Frontal cortex (tissue), 4 donors: ENCODE measurements around the gene LAMA4. TPM values are rescaled to one million over a fixed set of nuclear protein-coding genes. Genes with fewer than 3 reads are reported as not detected.

Source experiments
- DNase-seq, 2 donors: peaks; one replicate each; pipeline ENCODE4 v3.0.0; 2012; ENCODE audit warnings: low spot score in 2 of 2
- FAIRE-seq: peaks from 2 replicates; lab custom pipeline; 2012; peaks lifted over from hg19 to GRCh38; lab: Jason Lieb, UNC
- total RNA-seq: library from RNA; depleted of rRNA; stranded (reverse); fragments of >200 nt; gene quantifications from one replicate; pipeline ENCODE4 v1.2.3, GENCODE V29; 2014
- donor health status: control.
- donor health status: control.
- donor health status: control.

The LAMA4 gene
- total RNA-seq, 1 donor from 2014 or later, result 24.1 TPM

- no peak for FAIRE-seq
Observed at GRCh38 chr6:112281821-112282615, 27.7 kb upstream of the LAMA4 start.

DNA sequence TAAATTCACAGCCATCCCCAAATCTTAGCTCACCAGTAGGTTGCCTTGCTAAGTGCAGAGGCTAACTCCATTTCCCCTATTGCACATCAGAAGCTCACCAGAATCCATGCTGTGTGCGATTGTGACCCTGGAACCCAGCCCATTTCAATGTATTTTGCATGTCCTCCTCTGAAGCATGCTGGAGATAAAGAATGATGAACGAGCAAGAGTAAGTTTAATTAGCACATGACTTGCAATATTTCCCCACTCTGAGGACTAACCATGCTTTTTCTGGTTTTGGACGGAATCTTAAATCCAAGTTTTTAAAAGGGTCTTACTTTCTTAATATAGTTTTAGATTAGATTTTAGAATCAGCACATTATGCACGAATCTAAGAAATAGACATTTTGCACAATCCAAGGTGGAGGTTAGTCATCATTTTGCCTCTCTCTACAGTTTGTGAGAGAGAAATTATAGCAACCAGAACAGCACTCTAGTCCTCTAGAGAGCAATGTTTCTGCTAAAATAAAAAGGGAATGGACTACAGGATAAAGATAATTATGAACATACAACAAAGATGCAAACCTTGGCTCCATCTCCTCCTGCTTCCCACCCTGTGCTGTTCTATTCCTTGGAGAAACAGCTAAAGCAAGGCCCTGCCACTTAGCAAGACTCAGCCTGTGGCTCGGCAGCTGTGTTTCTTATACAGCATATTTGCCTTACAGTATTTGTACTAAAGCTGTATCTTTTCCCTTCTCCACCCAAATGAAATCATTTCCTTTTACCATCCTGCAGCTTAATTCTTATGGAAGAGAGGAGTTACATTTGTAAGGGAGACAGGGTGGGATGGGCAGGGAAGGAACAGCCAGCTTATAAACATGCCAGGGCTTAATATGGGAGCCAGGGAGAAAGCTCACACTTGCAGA lies 24.9 kb upstream of the LAMA4 start:
- DNase-seq (no peak), FAIRE-seq (no peak)

More at GRCh38 chr6:112281821-112282615, 27.7 kb upstream of the LAMA4 start:
- no peak for DNase-seq

DNA sequence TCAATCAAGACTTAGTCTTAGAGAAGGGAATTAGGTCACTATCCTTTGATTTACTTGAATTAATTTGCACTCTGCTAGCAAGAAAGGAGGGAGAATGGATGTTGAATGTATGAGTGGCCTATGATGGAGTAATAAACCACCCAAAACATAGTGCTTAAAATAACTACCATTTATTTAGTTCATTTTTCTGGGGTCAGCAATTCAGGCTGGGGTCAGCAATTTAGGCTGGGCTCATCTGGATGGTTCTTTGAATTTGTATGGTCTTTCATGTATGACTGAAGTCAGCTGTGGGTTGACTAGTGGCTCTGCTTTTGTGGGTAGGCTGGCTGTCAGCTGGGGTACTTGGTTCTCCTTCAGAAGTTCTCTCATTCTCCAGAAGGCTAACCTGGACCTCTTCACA lies 21.0 kb upstream of the LAMA4 start:
- FAIRE-seq, result no peak

GRCh38 chr6:112274774-112275173 lies 20.4 kb upstream of the LAMA4 start:
- no peak for DNase-seq
- FAIRE-seq, result no peak

More for the DNA sequence above, 21.0 kb upstream of the LAMA4 start:
- no peak for DNase-seq

- FAIRE-seq (no peak), DNase-seq (no peak)
Observed at GRCh38 chr6:112272799-112273198, 18.4 kb upstream of the LAMA4 start.

DNA sequence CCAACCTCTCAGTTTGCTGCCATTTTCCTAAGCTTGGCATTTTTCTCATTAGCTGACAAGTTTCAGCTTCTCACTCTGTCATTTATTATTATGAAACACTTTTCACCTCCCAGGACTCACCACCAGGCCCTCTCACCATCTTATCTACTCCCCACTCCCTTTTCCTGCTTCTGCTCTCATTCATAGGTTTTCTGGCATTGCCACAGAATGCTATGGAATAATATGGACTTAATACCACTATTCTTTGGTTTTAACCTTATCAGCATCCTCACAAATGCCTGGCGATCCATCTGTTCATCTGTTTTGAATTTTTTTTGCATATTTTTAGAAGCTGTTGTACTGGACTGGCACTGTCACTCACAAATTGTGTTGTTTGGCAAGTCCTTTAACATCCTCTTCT lies 16.4 kb upstream of the LAMA4 start:
- DNase-seq, result no peak
- no peak for FAIRE-seq

- FAIRE-seq, result no peak
Observed at GRCh38 chr6:112269979-112270566, 15.7 kb upstream of the LAMA4 start.

DNA sequence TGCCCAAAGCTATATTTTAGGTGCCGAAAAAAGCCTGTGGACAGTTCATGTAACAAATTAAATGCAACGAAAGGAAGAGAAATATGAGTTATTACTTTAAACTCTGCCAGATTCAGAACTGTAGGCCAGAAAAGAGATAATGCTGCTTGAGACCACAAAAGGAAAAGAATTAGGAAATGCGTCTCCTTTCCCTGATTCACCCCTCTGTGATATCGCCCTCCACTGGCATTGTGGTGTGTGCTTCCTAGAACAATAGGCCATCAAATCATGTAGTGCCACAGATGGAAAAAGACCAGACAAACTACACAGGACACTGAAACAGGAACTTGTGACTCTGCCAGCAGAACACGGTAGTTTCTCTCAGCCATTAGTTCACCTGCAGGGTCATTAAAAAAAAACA lies 14.7 kb upstream of the LAMA4 start:
- FAIRE-seq, result no peak
- DNase-seq, result no peak

More at GRCh38 chr6:112269979-112270566, 15.7 kb upstream of the LAMA4 start:
- DNase-seq, result no peak

- FAIRE-seq (no peak), DNase-seq (no peak)
Observed at GRCh38 chr6:112268654-112269053, 14.3 kb upstream of the LAMA4 start.

GRCh38 chr6:112268019-112268418 lies 13.7 kb upstream of the LAMA4 start:
- no peak for FAIRE-seq
- DNase-seq, result no peak

DNA sequence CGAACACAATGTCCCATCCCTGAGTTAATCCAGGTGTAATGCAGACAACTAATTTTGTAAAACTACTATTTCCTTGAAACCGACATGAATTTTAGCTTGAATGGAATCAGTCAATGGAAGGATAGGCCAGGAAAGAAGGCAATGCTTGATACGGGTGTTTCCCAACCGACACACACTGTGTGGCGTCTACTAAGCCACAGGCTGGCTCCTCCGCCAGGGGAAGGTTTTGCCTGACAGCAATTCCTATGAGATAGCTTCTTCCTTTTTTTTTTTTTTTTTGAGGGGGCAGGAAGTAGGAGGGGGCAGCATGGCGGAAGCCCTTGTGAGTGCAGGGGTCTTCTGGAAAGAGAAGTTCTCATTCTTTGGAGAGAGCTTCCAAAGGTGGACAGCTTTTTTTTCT lies 12.0 kb upstream of the LAMA4 start:
- FAIRE-seq (no peak), DNase-seq (no peak)

DNA sequence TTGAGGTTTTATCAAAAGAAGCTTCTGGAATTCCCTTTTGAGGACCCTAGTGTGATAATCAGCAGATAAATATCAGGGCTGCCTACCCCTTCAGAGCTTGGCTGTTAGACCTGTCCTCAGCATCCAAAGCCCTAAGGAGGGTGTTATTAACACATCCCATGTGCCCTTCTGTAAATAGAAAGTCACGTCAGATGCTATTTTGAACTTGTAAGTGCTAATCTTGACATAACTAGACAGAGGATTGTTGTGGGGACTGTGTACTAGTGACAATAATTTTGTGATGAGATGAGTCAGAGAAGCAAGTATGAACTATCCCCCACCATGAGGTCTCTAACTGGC lies 4.9 kb upstream of the LAMA4 start:
- FAIRE-seq (no peak), DNase-seq (no peak)

GRCh38 chr6:112258642-112259336 lies 4.4 kb upstream of the LAMA4 start:
- no peak for DNase-seq
- FAIRE-seq, result no peak

DNA sequence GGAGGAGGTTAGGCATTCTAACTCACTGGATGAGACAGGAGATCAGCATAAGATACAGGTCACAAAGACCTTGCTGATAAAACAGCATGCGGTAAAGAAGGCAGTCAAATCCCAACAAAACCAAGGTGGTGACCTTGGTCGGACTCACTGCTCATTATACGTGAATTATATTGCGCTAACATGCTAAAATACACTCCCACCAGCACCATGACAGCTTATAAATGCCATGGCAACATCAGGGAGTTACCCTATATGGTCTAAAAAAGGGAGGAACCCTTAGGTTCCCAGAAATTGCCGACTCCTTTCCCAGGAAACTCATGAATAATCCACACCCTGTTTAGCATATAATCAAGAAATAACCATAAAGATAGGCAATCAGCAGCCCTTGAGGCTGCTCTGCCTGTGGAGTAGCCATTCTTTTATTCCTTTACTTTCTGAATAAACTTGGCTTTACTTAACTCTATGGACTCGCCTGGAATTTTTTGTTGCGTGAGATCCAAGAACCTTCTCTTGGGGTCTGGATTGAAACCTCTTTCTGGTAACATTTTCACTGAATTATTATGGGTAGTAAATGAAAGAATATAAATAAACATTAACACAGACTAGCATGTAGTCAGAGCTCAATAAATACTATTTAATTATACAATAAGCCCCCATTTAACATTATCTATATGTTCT lies 3.0 kb upstream of the LAMA4 start:
- FAIRE-seq (no peak), DNase-seq (no peak)

DNA sequence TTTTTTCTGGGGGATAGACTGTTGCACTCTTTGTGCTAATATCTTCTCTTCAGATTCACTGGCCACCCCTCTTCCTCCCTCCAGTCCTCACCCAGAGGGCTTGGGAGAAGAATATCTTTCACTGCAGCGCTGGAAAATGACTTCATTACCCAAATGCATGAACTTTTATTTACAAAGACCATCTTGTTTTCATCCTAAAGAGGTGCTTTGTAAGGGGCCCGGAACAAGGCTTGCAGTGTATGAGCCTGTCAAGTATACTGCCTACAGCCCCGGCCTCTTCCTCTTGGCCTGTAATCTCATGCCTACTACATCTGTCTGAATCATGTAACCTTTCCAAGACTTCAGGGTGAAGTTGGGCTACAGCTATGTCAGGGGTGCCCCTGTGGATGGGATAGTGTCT lies 554 bp upstream of the LAMA4 start:
- no peak for FAIRE-seq

DNA sequence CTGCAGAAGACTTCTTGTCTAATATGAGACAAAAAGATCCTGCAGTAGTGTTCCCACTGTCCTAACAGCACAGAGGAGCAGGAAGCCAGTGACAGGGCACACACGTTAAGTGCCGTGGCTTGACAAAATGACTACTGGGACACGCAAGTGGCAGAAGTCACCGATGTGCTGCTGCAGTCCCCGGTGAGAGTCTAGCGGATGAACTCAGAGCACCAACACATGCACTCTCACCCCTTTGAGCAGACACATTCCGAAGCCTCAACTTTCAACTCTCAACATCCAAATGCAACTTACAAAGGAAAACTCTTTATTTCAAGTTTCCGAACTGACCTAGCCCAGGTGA lies 898 bp downstream of the LAMA4 start:
- FAIRE-seq, result no peak
- peak in 1 of 2 donors; percentile 17 for DNase-seq

More for the DNA sequence above, 554 bp upstream of the LAMA4 start:
- DNase-seq, result no peak

DNA sequence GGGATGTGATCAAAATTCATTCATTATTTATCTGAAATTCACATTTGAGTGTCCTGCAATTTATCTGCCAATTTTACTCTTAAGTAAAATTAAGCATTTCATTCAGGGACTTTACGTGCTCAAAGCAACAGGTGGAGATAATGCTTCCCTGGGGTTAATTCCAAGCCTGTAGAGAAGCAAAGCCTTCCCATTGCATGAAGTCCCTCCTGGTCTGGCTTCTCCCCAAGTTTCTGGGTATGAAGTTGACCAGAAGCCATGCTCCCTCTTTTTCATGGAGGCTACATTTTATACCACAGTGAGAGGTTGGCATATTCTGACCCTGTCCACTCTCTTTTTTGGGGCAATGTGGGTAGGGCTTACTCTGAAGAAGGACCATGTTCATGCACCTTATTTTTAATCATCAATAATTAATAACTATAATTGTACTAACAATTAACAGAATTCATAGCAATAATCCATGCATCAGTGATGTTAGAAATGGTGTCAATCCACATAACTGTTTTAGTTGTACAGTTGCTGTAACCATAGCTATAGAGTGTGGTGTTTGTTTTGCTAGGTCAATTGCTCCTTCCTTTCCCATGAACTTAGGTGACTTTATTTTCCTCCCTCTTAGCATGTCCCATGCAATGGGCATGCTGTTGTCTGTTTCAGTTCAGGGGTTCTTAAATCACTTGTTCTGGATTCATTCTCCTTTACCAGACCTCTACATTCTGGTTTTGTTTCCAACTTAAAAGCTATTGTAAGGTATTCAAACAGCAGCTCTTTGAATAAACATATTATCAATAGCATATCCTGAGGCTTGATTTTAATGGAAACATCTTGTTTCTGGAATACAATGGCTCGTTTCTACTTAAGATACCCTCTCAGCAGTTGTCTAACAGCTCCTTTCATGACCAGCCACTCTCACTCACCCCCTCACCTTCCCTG lies 1.5 kb downstream of the LAMA4 start:
- no peak for DNase-seq
- no peak for FAIRE-seq

DNA sequence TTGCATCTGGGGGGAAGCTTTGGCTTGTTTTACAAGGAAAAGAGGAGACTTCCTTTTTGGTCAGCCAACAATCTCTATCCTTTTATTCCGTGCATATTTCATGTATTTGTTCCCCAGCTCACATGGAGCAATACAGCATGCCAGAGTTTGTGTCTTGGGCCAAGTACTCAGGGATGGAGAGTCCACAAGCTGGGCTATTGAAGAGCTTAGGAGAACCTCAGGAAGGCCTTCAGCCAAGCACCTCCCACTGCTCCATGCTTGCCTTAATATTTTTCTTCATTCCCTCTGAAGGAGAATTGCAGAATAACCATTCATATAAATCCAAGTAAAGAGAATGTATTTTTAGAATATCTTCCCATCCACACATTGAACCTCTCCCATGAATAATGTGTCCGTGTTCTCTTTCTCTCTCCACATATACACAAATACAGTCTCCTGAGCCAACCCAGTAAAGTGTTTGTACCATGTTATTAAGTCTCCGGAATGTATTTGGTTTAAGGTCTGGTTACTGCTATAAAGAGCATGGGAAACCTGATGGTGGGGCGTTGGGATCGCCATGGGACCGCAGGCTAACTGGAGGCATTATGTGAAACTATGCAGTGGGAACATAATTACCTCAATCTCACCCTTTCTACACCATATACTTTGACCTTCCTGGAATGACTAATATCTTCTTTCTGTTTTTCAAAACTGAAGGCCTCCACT lies 3.0 kb downstream of the LAMA4 start:
- DNase-seq, result no peak
- no peak for FAIRE-seq
